Progenitor cell of endocrine pancreas (in vitro differentiated cells): ENCODE results near the gene CAPN5. TPM values are rescaled to one million over a fixed set of nuclear protein-coding genes. Genes with fewer than 3 reads are reported as not detected.

Experiments used
- DNase-seq: peaks from one replicate; pipeline ENCODE4 v3.0.0; 2021; ENCODE audit warnings: low spot score; ENCODE audit not compliant: unreplicated experiment
- H3K27ac Mint-ChIP-seq: 2 replicates; pipeline ENCODE4 v1.8.0; 2021; ENCODE audit warnings: mild to moderate bottlenecking, moderate library complexity, mixed read lengths
- H3K27me3 Mint-ChIP-seq: 2 replicates; pipeline ENCODE4 v1.8.0; 2021; ENCODE audit warnings: mixed read lengths
- H3K36me3 Mint-ChIP-seq: 2 replicates; pipeline ENCODE4 v1.8.0; 2022; ENCODE audit warnings: mixed read lengths; ENCODE audit not compliant: insufficient read depth
- H3K4me1 Mint-ChIP-seq: 2 replicates; pipeline ENCODE4 v1.8.0; 2021; ENCODE audit warnings: low read depth, mixed read lengths
- H3K4me3 Mint-ChIP-seq: 2 replicates; pipeline ENCODE4 v1.8.0; 2021; ENCODE audit warnings: low read depth, mild to moderate bottlenecking, moderate library complexity, mixed read lengths
- H3K9me3 Mint-ChIP-seq: 2 replicates; pipeline ENCODE4 v1.8.0; 2021; ENCODE audit warnings: low read depth, mixed read lengths
- total RNA-seq: library from RNA; stranded (reverse); gene quantifications from 2 replicates; pipeline ENCODE4 v1.2.1, GENCODE V29; 2021
- TF ChIP-seq, protein P1 (sequence below): fragments of 200-600 bp; sonication (generic); IDR thresholded peaks from one replicate; pipeline ENCODE4 v1.5.0; 2021; ENCODE audit warnings: antibody characterized with exemption, mild to moderate bottlenecking; ENCODE audit not compliant: unreplicated experiment

Gene CAPN5
- total RNA-seq, 1 donor from 2014 or later: 10.9 TPM

DNA sequence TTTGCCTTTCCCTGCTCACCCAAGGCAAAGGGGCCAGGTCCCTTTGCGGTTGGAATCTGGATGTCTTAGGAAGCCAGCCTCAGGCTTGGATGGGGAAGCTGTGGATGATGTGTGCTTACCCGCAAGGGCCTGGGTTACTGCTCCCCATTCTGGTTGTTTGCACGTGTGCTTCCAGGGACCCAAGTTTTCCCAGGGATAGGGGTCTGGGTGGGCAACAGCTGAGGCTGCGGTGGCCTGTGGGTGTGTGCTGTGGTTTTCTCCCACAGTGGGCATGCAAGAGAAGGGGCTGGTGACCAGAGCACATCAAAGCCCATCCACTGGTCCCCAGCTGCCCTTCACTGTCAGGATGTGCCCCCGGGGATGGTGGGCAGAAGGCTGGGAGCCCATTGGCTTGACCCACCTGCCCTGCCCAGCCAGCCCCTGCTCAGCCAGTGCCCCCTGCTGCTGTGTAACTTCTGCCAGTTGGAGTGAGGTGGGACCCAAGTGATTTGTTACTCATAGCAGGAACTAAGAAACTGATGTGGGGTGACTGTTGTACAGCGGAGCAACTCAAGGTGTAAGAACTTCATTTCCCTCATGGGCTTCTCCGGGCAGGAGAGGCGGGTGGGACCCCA is 3.3 kb downstream of the CAPN5 start:
- H3K4me3 Mint-ChIP-seq: no peak overlapping the region
- DNase-seq: no peak
- no peaks in the 10 kb centered on the region for H3K36me3 Mint-ChIP-seq
- no peak overlapping the region for H3K27ac Mint-ChIP-seq
- no peaks in the 10 kb centered on the region for H3K9me3 Mint-ChIP-seq
- peaks cover 8% of the 10 kb centered on the region for H3K4me1 Mint-ChIP-seq
- H3K27me3 Mint-ChIP-seq: peaks cover 19% of the 10 kb centered on the region
- TF ChIP-seq, protein P1, sequence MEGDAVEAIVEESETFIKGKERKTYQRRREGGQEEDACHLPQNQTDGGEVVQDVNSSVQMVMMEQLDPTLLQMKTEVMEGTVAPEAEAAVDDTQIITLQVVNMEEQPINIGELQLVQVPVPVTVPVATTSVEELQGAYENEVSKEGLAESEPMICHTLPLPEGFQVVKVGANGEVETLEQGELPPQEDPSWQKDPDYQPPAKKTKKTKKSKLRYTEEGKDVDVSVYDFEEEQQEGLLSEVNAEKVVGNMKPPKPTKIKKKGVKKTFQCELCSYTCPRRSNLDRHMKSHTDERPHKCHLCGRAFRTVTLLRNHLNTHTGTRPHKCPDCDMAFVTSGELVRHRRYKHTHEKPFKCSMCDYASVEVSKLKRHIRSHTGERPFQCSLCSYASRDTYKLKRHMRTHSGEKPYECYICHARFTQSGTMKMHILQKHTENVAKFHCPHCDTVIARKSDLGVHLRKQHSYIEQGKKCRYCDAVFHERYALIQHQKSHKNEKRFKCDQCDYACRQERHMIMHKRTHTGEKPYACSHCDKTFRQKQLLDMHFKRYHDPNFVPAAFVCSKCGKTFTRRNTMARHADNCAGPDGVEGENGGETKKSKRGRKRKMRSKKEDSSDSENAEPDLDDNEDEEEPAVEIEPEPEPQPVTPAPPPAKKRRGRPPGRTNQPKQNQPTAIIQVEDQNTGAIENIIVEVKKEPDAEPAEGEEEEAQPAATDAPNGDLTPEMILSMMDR: no peak

- Mint-ChIP-seq H3K27ac (no peak overlapping the region), H3K27me3 (peaks cover 17% of the 10 kb centered on the region), H3K36me3 (no peaks in the 10 kb centered on the region), H3K4me1 (peaks cover 5% of the 10 kb centered on the region), H3K9me3 (no peaks in the 10 kb centered on the region), H3K4me3 (no peak overlapping the region)
- TF ChIP-seq, protein P1: no peak
- DNase-seq: no peak
Measured at GRCh38 chr11:77071077-77071476, 4.3 kb downstream of the CAPN5 start.

GRCh38 chr11:77071671-77072605 is 5.2 kb downstream of the CAPN5 start:
- peaks cover 17% of the 10 kb centered on the region for H3K27me3 Mint-ChIP-seq
- H3K36me3 Mint-ChIP-seq: no peaks in the 10 kb centered on the region
- no peak overlapping the region for H3K4me3 Mint-ChIP-seq
- TF ChIP-seq, protein P1: no peak
- no peak for DNase-seq
- peak overlapping the region; percentile 71 for H3K27ac Mint-ChIP-seq
- peaks cover 8% of the 10 kb centered on the region for H3K4me1 Mint-ChIP-seq
- H3K9me3 Mint-ChIP-seq: no peaks in the 10 kb centered on the region

DNA sequence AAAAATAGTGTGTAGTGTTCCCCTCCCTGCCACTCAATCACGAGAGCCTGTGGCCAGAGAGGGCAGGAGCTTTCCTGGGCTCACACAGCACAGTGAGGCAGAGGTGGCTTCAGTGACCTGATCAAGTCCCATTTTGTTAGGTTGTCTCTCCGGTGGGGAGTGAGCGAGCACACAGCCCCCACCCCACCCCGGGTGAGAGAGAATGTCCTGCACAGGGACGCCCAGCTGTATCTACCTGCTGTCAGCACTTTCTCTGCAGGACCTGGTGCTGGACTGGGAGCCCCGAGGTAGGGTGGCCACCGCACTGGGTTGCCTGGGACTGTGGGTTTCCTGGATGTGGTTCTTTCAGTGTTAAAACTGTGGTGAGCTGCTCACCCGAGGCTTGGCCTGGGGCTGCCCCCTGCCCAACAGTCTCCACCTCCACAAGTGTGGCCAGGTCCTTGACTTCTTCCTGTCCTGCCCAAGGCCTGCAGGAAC is 6.1 kb downstream of the CAPN5 start:
- Mint-ChIP-seq H3K27ac (no peak overlapping the region), H3K9me3 (peaks cover under 1% of the 10 kb centered on the region), H3K27me3 (peaks cover 15% of the 10 kb centered on the region), H3K36me3 (peaks cover under 1% of the 10 kb centered on the region), H3K4me1 (peaks cover 4% of the 10 kb centered on the region), H3K4me3 (no peak overlapping the region)
- no peak for DNase-seq
- TF ChIP-seq, protein P1: no peak

DNA sequence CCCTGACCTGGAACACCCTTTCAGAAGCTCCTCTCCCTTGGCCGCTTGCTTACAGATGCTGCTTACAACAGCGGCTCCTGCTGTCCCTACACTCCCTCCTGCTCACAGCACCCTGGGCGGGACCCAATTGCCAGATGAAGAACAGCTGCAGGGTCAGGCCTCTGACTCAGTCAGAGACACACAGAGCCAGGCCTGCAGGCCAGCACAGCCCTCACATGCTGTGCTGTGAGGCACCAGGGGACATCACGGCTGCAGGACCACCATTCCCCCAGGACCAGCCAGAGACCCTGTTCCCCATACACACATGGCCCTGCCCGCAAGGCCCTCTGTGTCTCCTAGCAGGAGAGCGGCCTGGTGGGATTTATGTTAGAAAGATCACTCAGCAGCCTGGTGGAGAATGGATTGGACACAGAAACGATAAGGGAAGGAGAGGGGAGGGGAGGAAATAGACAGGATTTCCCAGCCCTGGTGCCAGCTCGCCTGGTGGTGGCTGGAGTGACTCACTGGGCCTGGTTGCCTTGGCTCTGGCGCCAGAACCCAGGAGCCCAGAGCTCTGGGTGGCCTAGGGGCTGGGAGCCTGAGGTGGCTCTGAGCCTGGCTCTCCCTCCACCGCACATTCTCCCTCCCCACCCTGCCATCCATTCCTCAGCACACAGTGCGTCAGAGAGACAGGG is 6.7 kb downstream of the CAPN5 start:
- Mint-ChIP-seq H3K4me3 (no peak overlapping the region), H3K27ac (peak overlapping the region; percentile 81), H3K4me1 (peaks cover 4% of the 10 kb centered on the region), H3K27me3 (peaks cover 11% of the 10 kb centered on the region), H3K9me3 (peaks cover 7% of the 10 kb centered on the region), H3K36me3 (peaks cover 3% of the 10 kb centered on the region)
- DNase-seq: no peak
- TF ChIP-seq, protein P1: no peak
